Measurements from ENCODE around the gene NFYC. TPM values are rescaled to one million over a fixed set of nuclear protein-coding genes. Genes with fewer than 3 reads are reported as not detected.

NFYC gene
- total RNA-seq, 1 donor from 2014 or later = 36.4 TPM

GRCh38 chr1:40734882-40735628 lies 43.6 kb downstream of the NFYC start:
- DNase-seq (ENCODE audit: low spot score) = no peak

DNA sequence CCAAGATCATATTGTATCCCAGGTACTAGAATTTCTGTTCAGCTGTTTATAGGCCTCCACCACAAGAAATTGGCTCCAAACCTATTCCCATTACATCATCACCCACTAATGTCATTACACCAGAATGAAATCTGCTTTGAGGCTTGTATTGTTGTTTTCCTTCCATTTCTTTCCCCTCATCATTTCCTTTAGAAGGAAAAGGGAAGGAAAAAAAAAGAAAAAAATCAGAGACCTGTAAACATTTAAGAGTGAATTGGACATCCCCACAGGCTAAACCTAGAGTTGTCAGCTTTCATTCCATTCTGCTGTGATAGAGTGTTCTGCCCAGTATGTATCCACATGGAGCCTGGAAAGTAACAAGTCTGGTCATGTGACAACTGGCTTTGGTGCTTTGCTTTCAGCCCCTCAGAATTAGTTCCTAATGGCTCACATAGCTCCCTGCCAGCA lies 44.6 kb downstream of the NFYC start:
- no peak for DNase-seq (ENCODE audit: low spot score)

DNA sequence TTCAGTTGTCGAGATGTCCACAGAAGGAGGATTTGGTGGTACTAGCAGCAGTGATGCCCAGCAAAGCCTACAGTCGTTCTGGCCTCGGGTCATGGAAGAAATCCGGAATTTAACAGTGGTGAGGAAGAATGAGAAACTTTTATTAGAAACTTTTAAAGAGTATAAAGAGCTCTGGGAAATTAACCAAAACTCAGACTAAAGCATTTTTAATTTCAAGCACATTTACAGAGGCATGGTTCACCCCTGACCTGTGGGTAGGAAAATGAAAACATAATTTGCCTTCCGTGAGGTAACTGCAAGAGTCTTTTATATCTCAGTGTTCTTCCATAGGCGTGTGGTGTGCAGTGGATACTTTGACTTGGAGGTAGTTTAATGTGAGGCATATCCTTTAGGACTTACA lies 47.3 kb downstream of the NFYC start:
- no peak for DNase-seq (ENCODE audit: low spot score)

- DNase-seq (ENCODE audit: low spot score) = no peak
Measured at GRCh38 chr1:40739455-40740008, 48.0 kb downstream of the NFYC start.

DNA sequence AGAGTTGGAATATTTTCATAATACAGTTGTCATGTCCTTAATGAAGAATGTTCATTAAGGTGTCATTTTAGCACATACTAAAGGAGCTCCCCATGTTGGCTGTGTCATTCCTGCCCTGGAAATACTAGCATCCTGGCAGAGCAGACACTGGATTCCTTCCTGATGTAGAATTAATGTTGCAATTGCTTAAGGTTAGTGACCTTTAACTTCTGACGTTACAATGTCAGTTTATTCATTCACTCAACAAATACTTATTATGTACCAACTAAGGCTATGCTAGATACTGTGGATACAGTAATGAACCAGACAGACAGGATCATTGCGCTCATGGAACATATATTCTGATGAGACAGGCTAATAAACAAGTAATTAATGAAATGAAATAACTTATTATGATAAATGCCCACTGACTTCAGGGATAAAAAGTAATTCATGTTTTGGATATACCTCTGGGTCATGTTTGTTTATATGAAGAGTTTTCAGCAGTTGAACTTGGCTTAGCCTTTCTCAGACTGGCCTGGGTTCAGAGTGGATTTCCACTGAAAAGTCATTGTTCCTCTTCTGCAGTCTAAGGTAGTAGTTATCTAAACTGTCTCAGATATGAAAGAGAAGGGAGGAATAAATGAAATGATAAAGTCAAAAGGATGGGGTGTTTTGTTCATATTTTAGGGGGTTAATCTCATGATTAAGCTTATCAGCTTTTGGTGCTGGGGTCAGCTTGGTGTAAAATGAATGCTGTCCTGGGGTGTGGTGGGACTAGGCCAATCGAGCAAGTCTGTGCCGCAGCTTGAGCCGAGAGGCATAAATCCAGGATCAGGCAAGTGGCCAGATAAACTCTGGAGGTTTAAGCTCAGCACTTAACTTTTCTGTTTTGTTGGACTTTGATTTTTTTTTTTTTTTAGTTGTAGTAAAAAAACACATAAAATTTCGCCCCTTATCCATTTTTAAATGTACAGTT lies 48.8 kb downstream of the NFYC start:
- no peak for DNase-seq (ENCODE audit: low spot score)

- DNase-seq (ENCODE audit: low spot score) = no peak
Measured at GRCh38 chr1:40740997-40741736, 49.7 kb downstream of the NFYC start.

DNA sequence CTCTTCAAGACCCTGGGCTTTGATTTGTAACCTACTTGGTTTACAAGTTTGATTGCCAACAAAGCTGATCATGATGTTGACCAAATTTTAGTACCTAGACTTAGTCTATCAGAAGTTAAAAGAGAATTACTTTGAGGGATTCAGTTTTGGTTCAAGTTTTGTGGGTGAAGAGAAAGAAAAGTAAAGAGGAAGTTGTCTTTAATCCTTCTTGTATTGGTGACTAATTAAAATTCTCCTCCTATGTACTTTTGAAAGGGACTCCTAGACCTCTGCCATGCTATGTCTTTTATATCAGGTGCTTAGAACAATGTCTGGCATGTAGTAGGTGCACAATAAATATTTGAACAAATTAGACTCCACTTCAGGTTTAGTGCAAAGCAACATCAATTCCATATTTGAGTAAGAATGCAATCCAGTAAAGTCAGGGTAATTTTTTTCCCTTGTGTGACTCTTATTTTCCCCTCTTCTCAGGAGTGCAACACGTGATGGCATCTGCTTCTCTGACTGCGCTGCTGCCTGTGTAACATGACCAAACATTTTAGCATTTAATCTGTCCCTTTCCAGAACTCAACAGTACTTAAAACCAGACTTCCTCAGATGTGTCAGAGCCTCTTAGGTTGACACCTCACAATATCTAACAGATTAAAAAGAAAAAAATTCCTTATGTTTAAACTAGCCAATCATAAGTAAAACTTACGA lies 51.0 kb downstream of the NFYC start:
- DNase-seq (ENCODE audit: low spot score) = no peak

DNA sequence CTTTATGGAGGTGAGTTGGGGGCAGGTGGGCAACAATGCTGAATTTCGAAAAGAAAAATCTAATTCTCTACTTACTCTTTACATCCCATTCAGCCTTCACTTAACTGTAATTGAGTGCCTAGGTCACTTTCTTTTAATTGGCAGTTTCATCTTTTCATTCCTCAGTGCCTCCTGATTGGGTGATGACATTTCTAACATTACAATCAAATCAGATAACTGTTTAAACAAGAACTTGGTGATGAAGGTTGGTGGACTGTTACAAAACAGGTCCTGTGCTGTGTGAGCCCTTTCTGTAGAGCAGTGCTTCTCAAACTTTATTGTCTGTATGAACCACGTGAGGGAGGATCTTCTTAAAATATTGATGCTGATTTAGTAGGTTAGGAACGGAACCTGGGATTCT lies 51.9 kb downstream of the NFYC start:
- no peak for DNase-seq (ENCODE audit: low spot score)

GRCh38 chr1:40743860-40744259 lies 52.4 kb downstream of the NFYC start:
- DNase-seq (ENCODE audit: low spot score) = no peak

DNA sequence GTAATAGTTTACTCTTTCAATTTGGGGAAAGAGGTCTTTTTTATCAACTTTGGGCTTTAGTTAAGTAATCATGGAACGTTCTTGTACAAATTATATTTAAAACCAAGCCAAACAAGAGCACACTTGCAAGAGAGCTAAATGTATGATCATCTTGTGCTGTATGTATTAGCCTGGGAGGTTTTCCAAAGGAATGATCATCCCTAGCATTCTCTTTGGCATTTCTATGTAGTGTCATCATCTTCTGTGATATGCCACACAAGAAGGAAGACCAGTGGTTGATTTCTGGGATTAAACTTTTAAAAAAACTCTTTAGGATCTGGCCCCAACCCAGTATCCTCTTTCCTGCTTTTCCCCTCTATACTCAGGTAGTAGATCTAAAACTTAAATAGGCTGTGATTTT lies 53.7 kb downstream of the NFYC start:
- DNase-seq (ENCODE audit: low spot score) = no peak

- no peak for DNase-seq (ENCODE audit: low spot score)
Measured at GRCh38 chr1:40746344-40747090, 55.0 kb downstream of the NFYC start.

GRCh38 chr1:40748841-40749718 lies 57.6 kb downstream of the NFYC start:
- DNase-seq (ENCODE audit: low spot score) = no peak

DNA sequence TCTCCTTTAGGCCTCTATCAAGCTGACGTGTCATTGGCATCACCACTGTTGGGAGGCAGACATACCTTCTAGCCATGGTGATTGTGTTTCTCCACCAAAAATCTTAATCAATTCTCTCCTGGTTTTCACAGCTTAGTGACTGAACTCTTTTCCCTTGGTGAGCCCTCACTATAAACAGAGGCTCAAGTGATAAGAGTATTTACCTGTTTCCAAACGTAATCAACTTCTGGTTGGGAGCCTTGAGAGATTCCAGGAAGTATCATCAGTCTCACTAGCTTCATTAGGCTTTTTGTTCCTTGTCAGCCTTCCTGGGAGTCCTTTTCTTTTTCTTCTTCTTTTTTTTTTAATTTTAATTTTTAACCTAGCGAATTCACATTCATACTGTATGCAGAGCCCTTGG lies 58.3 kb downstream of the NFYC start:
- DNase-seq (ENCODE audit: low spot score) = no peak

- DNase-seq (ENCODE audit: low spot score) = no peak
Measured at GRCh38 chr1:40750451-40750908, 59.0 kb downstream of the NFYC start.

GRCh38 chr1:40751802-40752201 lies 60.3 kb downstream of the NFYC start:
- no peak for DNase-seq (ENCODE audit: low spot score)

GRCh38 chr1:40753142-40753882 lies 61.8 kb downstream of the NFYC start:
- DNase-seq (ENCODE audit: low spot score) = no peak

- DNase-seq (ENCODE audit: low spot score) = no peak
Measured at GRCh38 chr1:40754201-40754600, 62.7 kb downstream of the NFYC start.

GRCh38 chr1:40755067-40755466 lies 63.6 kb downstream of the NFYC start:
- no peak for DNase-seq (ENCODE audit: low spot score)
